Neural progenitor cell (in vitro differentiated cells): ENCODE measurements around the gene C14orf93. TPM values are rescaled to one million over a fixed set of nuclear protein-coding genes. Genes with fewer than 3 reads are reported as not detected.

Experiments
- DNase-seq: peaks from one replicate; pipeline ENCODE4 v3.0.0-alpha.2; 2016; ENCODE audit warnings: low spot score
- H2AFZ ChIP-seq: fragments of 200-600 bp; sonication (generic); replicated peaks from 2 replicates; pipeline ENCODE4 v1.6.1; 2016; ENCODE audit warnings: antibody characterized with exemption
- H3F3A ChIP-seq: fragments of 200-600 bp; sonication (generic); 2 replicates; pipeline ENCODE4 v1.6.1; 2016; ENCODE audit warnings: antibody characterized with exemption, low read depth
- H3K27ac ChIP-seq: fragments of 200-600 bp; sonication (generic); 2 replicates; pipeline ENCODE4 v1.5.1; 2016; ENCODE audit warnings: mild to moderate bottlenecking
- H3K27me3 ChIP-seq: fragments of 200-600 bp; sonication (generic); 2 replicates; pipeline ENCODE4 v1.6.1; 2016; ENCODE audit warnings: mild to moderate bottlenecking, moderate library complexity
- H3K36me3 ChIP-seq: fragments of 200-600 bp; sonication (generic); 2 replicates; pipeline ENCODE4 v1.5.1; 2016
- H3K4me1 ChIP-seq: fragments of 200-600 bp; sonication (generic); 2 replicates; pipeline ENCODE4 v1.6.1; 2016; ENCODE audit warnings: mixed run types
- H3K4me2 ChIP-seq: fragments of 200-600 bp; sonication (generic); 2 replicates; pipeline ENCODE4 v1.6.1; 2016
- H3K4me3 ChIP-seq: fragments of 200-600 bp; sonication (generic); 2 replicates; pipeline ENCODE4 v1.5.1; 2016
- H3K79me2 ChIP-seq: fragments of 200-600 bp; sonication (generic); 2 replicates; pipeline ENCODE4 v1.6.1; 2016; ENCODE audit warnings: low read depth
- H3K9ac ChIP-seq: fragments of 200-600 bp; sonication (generic); 2 replicates; pipeline ENCODE4 v1.6.1; 2016
- H3K9me3 ChIP-seq: fragments of 200-600 bp; sonication (generic); 2 replicates; pipeline ENCODE4 v1.5.1; 2016; ENCODE audit warnings: low read depth
- H4K20me1 ChIP-seq: fragments of 200-600 bp; sonication (generic); 2 replicates; pipeline ENCODE4 v1.6.1; 2016; ENCODE audit warnings: low read depth
- H3K27ac Mint-ChIP-seq: 3 replicates; pipeline ENCODE4 v1.8.0; 2021; ENCODE audit warnings: mixed read lengths
- H3K27me3 Mint-ChIP-seq: 2 replicates; pipeline ENCODE4 v1.8.0; 2022; ENCODE audit warnings: low read depth, mild to moderate bottlenecking, inconsistent platforms, moderate library complexity, mixed read lengths; ENCODE audit not compliant: insufficient read depth
- H3K36me3 Mint-ChIP-seq: 3 replicates; pipeline ENCODE4 v1.8.0; 2021; ENCODE audit warnings: mixed read lengths
- H3K4me1 Mint-ChIP-seq: 3 replicates; pipeline ENCODE4 v1.8.0; 2021; ENCODE audit warnings: mixed read lengths
- H3K4me3 Mint-ChIP-seq: 3 replicates; pipeline ENCODE4 v1.8.0; 2021; ENCODE audit warnings: mild to moderate bottlenecking, moderate library complexity, mixed read lengths
- H3K9me3 Mint-ChIP-seq: 3 replicates; pipeline ENCODE4 v1.8.0; 2020; ENCODE audit warnings: mixed read lengths
- CTCF ChIP-seq: fragments of 200-600 bp; sonication (generic); IDR thresholded peaks from 2 replicates; pipeline ENCODE4 v1.5.1; 2017; ENCODE audit warnings: antibody characterized with exemption, mild to moderate bottlenecking
- EZH2 ChIP-seq: fragments of 200-600 bp; sonication (generic); IDR thresholded peaks from 2 replicates; pipeline ENCODE4 v1.6.1; 2017; ENCODE audit warnings: antibody characterized with exemption, mild to moderate bottlenecking, moderate library complexity
- EZH2phosphoT487 ChIP-seq: fragments of 200-600 bp; sonication (generic); IDR thresholded peaks from 2 replicates; pipeline ENCODE4 v1.6.1; 2017; ENCODE audit warnings: antibody characterized with exemption
- total RNA-seq: library from RNA; depleted of rRNA; stranded (reverse); fragments of >200 nt; gene quantifications from 2 replicates; pipeline ENCODE4 v1.2.3, GENCODE V29; 2015; ENCODE audit warnings: low replicate concordance

Gene C14orf93
- total RNA-seq, 1 donor from 2014 or later = 8.2 TPM

- Mint-ChIP-seq H3K27ac (no peak overlapping the region), H3K36me3 (peaks cover 27% of the 10 kb centered on the region), H3K4me1 (peaks cover 9% of the 10 kb centered on the region), H3K9me3 (no peaks in the 10 kb centered on the region), H3K27me3 (peaks cover 7% of the 10 kb centered on the region), H3K4me3 (no peak overlapping the region)
- Histone ChIP-seq H3K9ac (no peak overlapping the region), H3K27me3 (no peaks in the 10 kb centered on the region), H4K20me1 (peaks cover 15% of the 10 kb centered on the region), H2AFZ (no peak overlapping the region), H3F3A (no peaks in the 10 kb centered on the region), H3K4me2 (no peak overlapping the region), H3K9me3 (no peaks in the 10 kb centered on the region), H3K4me1 (peaks cover 5% of the 10 kb centered on the region), H3K4me3 (no peak overlapping the region), H3K79me2 (peaks cover 7% of the 10 kb centered on the region), H3K27ac (no peak overlapping the region), H3K36me3 (no peaks in the 10 kb centered on the region)
- TF ChIP-seq CTCF (no peak), EZH2phosphoT487 (no peak), EZH2 (no peak)
- no peak for DNase-seq
Measured at GRCh38 chr14:23051141-23052057, 41.5 kb upstream of the C14orf93 start.

- TF ChIP-seq EZH2 (no peak), EZH2phosphoT487 (no peak), CTCF (no peak)
Measured at GRCh38 chr14:23049011-23049410, 39.1 kb upstream of the C14orf93 start.

GRCh38 chr14:23047751-23048693 lies 38.1 kb upstream of the C14orf93 start:
- Histone ChIP-seq H3K27ac (no peak overlapping the region), H3K4me3 (no peak overlapping the region), H3K27me3 (no peaks in the 10 kb centered on the region), H3K36me3 (no peaks in the 10 kb centered on the region), H3F3A (no peaks in the 10 kb centered on the region), H2AFZ (no peak overlapping the region), H3K4me1 (peaks cover 14% of the 10 kb centered on the region), H3K79me2 (no peaks in the 10 kb centered on the region), H3K9me3 (no peaks in the 10 kb centered on the region), H3K4me2 (no peak overlapping the region), H4K20me1 (no peaks in the 10 kb centered on the region), H3K9ac (no peak overlapping the region)
- H3K27ac Mint-ChIP-seq = no peak overlapping the region
- no peak overlapping the region for H3K4me3 Mint-ChIP-seq
- H3K4me1 Mint-ChIP-seq = peaks cover 15% of the 10 kb centered on the region
- TF ChIP-seq EZH2phosphoT487 (no peak), EZH2 (no peak), CTCF (no peak)
- H3K27me3 Mint-ChIP-seq = peaks cover 10% of the 10 kb centered on the region
- DNase-seq = no peak
- no peaks in the 10 kb centered on the region for H3K9me3 Mint-ChIP-seq
- peaks cover 16% of the 10 kb centered on the region for H3K36me3 Mint-ChIP-seq

More at GRCh38 chr14:23049011-23049410, 39.1 kb upstream of the C14orf93 start:
- H3K27ac Mint-ChIP-seq = no peak overlapping the region
- Histone ChIP-seq H3K36me3 (no peaks in the 10 kb centered on the region), H3K27me3 (no peaks in the 10 kb centered on the region), H2AFZ (no peak overlapping the region), H3K4me1 (peaks cover 7% of the 10 kb centered on the region), H3K4me2 (no peak overlapping the region), H3K79me2 (no peaks in the 10 kb centered on the region), H4K20me1 (no peaks in the 10 kb centered on the region), H3K9me3 (no peaks in the 10 kb centered on the region), H3K4me3 (no peak overlapping the region), H3K27ac (no peak overlapping the region), H3F3A (no peaks in the 10 kb centered on the region), H3K9ac (no peak overlapping the region)
- no peak for DNase-seq
- no peaks in the 10 kb centered on the region for H3K9me3 Mint-ChIP-seq
- H3K4me1 Mint-ChIP-seq = peaks cover 7% of the 10 kb centered on the region
- no peak overlapping the region for H3K4me3 Mint-ChIP-seq
- peaks cover 23% of the 10 kb centered on the region for H3K36me3 Mint-ChIP-seq
- H3K27me3 Mint-ChIP-seq = peaks cover 12% of the 10 kb centered on the region
